Measurements from ENCODE around the gene STAC3. TPM values are rescaled to one million over a fixed set of nuclear protein-coding genes. Genes with fewer than 3 reads are reported as not detected.
A peak's percentile ranks its signal among the peaks of the same experiment; 100 is the strongest.

STAC3 gene
- total and polyA plus RNA-seq, 10 of the 15 experiments (the other 5 are each of a cell fraction or from before 2014, with no cell fraction given) = 0.49 to 9.9 (median 3.8) TPM

DNA sequence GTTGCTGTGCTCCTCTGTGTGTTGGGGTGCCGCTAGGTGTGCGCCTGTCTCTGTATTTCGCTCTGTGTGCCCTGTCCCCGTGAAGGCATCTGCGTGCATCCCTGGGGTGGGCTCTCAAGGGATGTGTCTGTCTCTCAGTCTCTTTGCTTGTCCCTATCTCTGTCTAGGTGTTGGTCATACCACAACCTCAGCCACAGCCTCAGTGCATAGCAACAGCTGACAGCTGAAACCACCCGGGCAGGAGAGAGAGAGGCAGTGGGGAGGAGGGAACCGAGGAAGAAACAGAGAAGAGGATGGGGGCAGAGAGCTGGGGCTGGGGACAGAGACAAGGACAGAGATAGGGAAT lies 35.3 kb downstream of the STAC3 start (continued):
- TF ChIP-seq, protein P1, sequence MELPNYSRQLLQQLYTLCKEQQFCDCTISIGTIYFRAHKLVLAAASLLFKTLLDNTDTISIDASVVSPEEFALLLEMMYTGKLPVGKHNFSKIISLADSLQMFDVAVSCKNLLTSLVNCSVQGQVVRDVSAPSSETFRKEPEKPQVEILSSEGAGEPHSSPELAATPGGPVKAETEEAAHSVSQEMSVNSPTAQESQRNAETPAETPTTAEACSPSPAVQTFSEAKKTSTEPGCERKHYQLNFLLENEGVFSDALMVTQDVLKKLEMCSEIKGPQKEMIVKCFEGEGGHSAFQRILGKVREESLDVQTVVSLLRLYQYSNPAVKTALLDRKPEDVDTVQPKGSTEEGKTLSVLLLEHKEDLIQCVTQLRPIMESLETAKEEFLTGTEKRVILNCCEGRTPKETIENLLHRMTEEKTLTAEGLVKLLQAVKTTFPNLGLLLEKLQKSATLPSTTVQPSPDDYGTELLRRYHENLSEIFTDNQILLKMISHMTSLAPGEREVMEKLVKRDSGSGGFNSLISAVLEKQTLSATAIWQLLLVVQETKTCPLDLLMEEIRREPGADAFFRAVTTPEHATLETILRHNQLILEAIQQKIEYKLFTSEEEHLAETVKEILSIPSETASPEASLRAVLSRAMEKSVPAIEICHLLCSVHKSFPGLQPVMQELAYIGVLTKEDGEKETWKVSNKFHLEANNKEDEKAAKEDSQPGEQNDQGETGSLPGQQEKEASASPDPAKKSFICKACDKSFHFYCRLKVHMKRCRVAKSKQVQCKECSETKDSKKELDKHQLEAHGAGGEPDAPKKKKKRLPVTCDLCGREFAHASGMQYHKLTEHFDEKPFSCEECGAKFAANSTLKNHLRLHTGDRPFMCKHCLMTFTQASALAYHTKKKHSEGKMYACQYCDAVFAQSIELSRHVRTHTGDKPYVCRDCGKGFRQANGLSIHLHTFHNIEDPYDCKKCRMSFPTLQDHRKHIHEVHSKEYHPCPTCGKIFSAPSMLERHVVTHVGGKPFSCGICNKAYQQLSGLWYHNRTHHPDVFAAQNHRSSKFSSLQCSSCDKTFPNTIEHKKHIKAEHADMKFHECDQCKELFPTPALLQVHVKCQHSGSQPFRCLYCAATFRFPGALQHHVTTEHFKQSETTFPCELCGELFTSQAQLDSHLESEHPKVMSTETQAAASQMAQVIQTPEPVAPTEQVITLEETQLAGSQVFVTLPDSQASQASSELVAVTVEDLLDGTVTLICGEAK (IDR thresholded peaks at IDR 0.05; ENCODE audit: borderline replicate concordance) = no peak
- TF ChIP-seq ETV6 (conservative IDR thresholded peaks at IDR 0.05 in 1 of 2, IDR thresholded peaks at IDR 0.05 in 1 of 2; ENCODE audit: borderline replicate concordance in 1 of 2, low read depth in 1 of 2) (no peak), TCF7 (IDR thresholded peaks at IDR 0.05; ENCODE audit: borderline replicate concordance) (no peak), NFYA (IDR thresholded peaks at IDR 0.05; ENCODE audit: borderline replicate concordance, low read depth, low read length) (no peak), POU2F2 (IDR thresholded peaks at IDR 0.05; ENCODE audit: borderline replicate concordance, low read depth, low read length) (no peak), RUNX3 (IDR thresholded peaks at IDR 0.05; ENCODE audit: low read length) (peak; percentile 63)
- TF ChIP-seq, protein P2, sequence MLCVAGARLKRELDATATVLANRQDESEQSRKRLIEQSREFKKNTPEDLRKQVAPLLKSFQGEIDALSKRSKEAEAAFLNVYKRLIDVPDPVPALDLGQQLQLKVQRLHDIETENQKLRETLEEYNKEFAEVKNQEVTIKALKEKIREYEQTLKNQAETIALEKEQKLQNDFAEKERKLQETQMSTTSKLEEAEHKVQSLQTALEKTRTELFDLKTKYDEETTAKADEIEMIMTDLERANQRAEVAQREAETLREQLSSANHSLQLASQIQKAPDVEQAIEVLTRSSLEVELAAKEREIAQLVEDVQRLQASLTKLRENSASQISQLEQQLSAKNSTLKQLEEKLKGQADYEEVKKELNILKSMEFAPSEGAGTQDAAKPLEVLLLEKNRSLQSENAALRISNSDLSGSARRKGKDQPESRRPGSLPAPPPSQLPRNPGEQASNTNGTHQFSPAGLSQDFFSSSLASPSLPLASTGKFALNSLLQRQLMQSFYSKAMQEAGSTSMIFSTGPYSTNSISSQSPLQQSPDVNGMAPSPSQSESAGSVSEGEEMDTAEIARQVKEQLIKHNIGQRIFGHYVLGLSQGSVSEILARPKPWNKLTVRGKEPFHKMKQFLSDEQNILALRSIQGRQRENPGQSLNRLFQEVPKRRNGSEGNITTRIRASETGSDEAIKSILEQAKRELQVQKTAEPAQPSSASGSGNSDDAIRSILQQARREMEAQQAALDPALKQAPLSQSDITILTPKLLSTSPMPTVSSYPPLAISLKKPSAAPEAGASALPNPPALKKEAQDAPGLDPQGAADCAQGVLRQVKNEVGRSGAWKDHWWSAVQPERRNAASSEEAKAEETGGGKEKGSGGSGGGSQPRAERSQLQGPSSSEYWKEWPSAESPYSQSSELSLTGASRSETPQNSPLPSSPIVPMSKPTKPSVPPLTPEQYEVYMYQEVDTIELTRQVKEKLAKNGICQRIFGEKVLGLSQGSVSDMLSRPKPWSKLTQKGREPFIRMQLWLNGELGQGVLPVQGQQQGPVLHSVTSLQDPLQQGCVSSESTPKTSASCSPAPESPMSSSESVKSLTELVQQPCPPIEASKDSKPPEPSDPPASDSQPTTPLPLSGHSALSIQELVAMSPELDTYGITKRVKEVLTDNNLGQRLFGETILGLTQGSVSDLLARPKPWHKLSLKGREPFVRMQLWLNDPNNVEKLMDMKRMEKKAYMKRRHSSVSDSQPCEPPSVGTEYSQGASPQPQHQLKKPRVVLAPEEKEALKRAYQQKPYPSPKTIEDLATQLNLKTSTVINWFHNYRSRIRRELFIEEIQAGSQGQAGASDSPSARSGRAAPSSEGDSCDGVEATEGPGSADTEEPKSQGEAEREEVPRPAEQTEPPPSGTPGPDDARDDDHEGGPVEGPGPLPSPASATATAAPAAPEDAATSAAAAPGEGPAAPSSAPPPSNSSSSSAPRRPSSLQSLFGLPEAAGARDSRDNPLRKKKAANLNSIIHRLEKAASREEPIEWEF (IDR thresholded peaks at IDR 0.05; ENCODE audit: insufficient replicate concordance, low read depth, low read length) = no peak
- TF ChIP-seq, protein P3, sequence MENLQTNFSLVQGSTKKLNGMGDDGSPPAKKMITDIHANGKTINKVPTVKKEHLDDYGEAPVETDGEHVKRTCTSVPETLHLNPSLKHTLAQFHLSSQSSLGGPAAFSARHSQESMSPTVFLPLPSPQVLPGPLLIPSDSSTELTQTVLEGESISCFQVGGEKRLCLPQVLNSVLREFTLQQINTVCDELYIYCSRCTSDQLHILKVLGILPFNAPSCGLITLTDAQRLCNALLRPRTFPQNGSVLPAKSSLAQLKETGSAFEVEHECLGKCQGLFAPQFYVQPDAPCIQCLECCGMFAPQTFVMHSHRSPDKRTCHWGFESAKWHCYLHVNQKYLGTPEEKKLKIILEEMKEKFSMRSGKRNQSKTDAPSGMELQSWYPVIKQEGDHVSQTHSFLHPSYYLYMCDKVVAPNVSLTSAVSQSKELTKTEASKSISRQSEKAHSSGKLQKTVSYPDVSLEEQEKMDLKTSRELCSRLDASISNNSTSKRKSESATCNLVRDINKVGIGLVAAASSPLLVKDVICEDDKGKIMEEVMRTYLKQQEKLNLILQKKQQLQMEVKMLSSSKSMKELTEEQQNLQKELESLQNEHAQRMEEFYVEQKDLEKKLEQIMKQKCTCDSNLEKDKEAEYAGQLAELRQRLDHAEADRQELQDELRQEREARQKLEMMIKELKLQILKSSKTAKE (IDR thresholded peaks at IDR 0.05; ENCODE audit: low read depth, poor library complexity, severe bottlenecking) = no peak
- TF ChIP-seq, protein P4, sequence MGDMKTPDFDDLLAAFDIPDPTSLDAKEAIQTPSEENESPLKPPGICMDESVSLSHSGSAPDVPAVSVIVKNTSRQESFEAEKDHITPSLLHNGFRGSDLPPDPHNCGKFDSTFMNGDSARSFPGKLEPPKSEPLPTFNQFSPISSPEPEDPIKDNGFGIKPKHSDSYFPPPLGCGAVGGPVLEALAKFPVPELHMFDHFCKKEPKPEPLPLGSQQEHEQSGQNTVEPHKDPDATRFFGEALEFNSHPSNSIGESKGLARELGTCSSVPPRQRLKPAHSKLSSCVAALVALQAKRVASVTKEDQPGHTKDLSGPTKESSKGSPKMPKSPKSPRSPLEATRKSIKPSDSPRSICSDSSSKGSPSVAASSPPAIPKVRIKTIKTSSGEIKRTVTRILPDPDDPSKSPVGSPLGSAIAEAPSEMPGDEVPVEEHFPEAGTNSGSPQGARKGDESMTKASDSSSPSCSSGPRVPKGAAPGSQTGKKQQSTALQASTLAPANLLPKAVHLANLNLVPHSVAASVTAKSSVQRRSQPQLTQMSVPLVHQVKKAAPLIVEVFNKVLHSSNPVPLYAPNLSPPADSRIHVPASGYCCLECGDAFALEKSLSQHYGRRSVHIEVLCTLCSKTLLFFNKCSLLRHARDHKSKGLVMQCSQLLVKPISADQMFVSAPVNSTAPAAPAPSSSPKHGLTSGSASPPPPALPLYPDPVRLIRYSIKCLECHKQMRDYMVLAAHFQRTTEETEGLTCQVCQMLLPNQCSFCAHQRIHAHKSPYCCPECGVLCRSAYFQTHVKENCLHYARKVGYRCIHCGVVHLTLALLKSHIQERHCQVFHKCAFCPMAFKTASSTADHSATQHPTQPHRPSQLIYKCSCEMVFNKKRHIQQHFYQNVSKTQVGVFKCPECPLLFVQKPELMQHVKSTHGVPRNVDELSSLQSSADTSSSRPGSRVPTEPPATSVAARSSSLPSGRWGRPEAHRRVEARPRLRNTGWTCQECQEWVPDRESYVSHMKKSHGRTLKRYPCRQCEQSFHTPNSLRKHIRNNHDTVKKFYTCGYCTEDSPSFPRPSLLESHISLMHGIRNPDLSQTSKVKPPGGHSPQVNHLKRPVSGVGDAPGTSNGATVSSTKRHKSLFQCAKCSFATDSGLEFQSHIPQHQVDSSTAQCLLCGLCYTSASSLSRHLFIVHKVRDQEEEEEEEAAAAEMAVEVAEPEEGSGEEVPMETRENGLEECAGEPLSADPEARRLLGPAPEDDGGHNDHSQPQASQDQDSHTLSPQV (IDR thresholded peaks at IDR 0.05) = no peak

Data from GM12878 (cell line).